GM19324 (cell line): Measurements from ENCODE around the gene SLC26A11.
"Not testable (repeated sequence)": the region's sequence is repeated elsewhere in the genome, so short reads cannot be mapped to it uniquely, and the experiment has no call there.

Experiments
- ATAC-seq: cut with Tn5 transposase; IDR thresholded peaks from one replicate; pipeline ENCODE4 v1.9.1; 2021; ENCODE audit warnings: mild to moderate bottlenecking, moderate library complexity; ENCODE audit not compliant: unreplicated experiment, low FRiP score

The SLC26A11 gene

GRCh38 chr17:80259457-80260068, 39.3 kb downstream of the SLC26A11 start:
- no peak for ATAC-seq

DNA sequence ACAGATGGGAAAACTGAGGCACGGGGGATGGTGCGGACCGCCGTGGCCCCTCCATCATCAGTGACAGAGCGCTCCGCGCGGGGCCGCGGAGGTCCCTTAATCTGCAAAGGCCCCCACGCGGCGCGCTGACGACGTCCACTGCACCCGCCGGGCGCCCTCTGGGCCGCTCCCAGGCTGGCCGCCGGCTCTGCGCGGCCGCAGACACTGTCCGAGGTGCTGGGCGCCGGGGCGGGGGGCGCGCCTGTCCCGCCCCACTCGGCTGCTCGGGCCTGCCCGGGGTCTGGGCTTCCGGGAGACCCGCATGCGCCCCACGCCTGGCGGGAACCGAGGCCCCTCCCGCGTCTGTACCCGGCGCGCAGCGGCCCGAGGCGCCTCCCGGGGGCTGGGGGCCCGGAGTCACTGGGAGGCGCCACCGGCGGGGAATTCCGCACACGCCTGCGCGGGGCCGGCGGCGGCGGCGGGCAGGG, 39.9 kb downstream of the SLC26A11 start:
- ATAC-seq: peak; percentile 41

DNA sequence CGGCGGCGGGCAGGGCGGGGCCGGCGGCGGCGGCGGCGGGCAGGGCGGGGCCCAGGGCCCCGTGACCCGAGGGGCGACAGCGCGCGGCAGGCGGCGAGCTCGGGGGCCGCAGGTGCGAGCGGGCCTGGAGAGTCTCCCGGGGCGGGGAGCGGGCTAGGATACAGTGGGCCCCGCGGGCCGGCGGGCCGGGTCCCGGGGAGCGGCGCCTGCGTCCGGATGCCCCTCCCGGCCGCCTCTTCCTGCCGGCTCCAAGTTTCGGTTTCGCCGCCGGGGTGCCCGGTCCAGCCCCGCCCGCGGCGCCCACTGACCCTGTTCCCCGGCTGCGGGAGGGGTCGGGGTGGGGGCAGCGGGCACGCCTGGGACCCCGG, 40.5 kb downstream of the SLC26A11 start, which contains the start of gene RNF213:
Gene RNF213, plus strand, starts transcription at position 62 of the 368 bp plus-strand sequence. CDS start 2,830 bp downstream, outside the sequence.
- ATAC-seq: peak; percentile 42

- ATAC-seq: no peak
These were observed 41.1 kb downstream of the SLC26A11 start for GRCh38 chr17:80261159-80261894.

DNA sequence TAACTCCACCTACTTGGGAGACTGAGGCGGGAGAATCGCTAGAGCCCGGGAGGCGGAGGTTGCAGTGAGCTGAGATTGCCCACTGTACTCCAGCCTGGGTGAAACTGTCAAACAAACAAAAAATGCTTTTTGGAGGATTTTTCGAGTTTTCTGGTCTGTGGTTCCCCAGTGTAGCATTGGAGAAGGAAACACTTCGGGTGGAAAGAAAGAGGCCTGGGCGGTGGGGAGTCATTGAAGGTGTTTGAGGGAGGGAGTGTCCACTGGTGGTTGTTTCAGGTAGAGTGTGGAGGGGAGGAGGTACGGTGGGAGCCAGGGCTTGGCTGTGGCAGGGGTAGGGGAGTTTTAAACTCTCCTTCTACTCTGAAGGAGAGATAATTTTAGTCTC, 41.7 kb downstream of the SLC26A11 start:
- ATAC-seq: no peak

DNA sequence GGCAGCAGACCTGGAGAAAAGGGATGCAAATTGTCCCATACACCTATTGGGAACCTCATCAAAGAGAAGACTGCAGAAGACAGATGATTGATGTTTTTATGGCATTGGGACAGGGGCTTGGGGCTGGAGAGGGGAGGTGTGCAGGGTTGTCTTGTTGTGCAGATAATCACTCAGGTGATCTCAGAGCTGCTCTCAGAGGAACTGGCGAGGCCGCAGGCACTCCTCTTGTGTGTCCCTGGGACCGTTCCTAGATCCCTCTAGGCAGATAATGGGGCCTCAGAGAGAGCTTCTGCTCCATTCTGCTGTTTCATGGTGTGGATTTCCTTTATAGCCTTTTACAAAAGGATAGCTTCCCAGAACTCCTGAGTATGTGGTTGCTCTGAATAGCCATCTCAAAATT, 42.1 kb downstream of the SLC26A11 start:
- ATAC-seq: no peak

- ATAC-seq: no peak
These were observed 42.6 kb downstream of the SLC26A11 start for GRCh38 chr17:80262775-80263244.

GRCh38 chr17:80263253-80264204, 43.3 kb downstream of the SLC26A11 start:
- ATAC-seq: no peak

GRCh38 chr17:80264205-80265075, 44.2 kb downstream of the SLC26A11 start:
- ATAC-seq: no peak

- no peak for ATAC-seq
These were observed 45.2 kb downstream of the SLC26A11 start for GRCh38 chr17:80265205-80266068.

- ATAC-seq: no peak
These were observed 47.2 kb downstream of the SLC26A11 start for GRCh38 chr17:80267391-80267790.

- ATAC-seq: no peak
These were observed 48.2 kb downstream of the SLC26A11 start for GRCh38 chr17:80268427-80268826.

DNA sequence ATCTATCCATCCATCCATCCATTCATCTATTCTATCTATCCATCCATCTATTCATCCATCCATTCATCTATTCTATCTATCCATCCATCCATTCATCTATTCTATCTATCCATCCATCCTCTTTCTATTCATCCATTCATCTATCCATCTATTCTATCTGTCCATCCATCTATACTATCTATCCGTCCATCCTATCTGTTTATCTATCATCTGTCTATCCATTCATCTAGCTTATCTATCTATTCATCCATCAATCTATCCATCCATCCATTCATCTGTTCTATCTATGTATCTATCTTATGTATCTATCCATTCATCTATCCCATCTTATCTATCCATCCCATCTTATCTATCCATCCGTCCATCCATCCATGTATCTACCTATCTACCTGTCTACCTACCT, 49.2 kb downstream of the SLC26A11 start:
- ATAC-seq: no peak

GRCh38 chr17:80270104-80270503, 49.9 kb downstream of the SLC26A11 start:
- ATAC-seq: no peak

DNA sequence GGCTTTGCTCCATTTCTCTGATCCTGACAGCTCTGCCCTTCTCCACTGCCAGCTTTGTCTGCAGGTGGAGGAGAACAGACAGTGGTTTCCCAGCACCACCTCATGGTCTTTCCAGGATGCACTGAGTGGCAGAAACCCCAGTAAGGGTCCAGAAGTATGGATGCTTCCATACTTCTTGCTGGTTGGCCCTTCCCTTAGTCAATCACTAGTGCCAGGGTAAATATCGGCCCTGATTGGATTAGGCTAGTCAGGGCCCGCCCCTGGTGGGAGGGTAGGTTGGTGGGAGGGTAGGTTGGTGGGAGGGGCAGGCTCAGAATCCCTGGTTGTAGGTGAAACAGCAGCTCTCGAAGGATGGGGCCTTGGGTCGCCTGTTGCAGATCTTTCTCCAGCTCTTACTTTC, 50.6 kb downstream of the SLC26A11 start:
- no peak for ATAC-seq

- ATAC-seq: no peak
These were observed 52.1 kb downstream of the SLC26A11 start for GRCh38 chr17:80272366-80272765.

DNA sequence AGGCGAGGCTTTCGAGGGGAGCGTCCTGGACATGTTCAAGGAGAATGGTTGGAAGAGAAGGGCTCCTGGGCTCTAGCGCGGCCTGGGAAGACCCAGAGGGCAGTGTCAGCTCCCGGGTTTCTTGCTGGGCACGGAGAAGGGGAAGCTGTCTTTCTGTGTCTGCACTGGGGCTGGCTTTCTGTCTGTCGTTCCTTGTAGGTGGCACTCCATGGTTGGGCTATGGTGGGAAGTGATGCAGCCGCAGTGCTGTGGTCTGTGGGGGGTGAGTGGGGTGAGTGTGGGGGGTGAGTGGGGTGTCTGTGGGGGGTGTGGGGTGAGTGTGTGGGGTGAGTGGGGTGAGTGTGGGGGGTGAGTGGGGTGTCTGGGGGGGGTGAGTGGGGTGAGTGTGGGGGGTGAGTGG, 54.1 kb downstream of the SLC26A11 start:
- ATAC-seq: no peak

DNA sequence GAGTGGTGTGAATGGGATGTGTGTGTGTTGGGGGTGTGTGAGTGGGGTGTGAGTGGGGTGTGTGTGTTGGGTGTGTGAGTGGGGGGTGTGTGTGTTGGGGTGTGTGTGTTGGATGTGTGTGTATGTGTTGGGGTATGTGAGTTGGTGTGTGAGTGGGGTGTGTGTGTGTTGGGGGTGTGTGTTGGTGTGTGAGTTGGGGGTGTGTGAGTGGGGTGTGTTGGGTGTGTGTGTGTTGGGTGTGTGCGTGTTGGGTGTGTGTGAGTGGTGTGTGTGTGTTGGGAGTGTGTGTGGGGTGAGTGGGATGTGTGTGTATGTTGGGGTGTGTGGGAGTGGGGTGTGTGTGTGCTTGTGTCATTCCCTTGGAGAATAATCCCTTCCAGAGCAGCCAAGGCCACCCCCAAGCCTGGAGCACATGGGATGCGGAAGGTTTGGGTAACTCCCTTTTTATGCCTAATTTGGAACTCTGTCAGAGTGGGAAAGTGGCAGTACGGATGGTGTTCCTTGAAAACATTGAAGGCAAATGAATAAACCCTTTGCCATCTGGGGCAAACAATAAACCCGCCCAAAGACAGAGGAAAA, 54.7 kb downstream of the SLC26A11 start:
- ATAC-seq: no peak

DNA sequence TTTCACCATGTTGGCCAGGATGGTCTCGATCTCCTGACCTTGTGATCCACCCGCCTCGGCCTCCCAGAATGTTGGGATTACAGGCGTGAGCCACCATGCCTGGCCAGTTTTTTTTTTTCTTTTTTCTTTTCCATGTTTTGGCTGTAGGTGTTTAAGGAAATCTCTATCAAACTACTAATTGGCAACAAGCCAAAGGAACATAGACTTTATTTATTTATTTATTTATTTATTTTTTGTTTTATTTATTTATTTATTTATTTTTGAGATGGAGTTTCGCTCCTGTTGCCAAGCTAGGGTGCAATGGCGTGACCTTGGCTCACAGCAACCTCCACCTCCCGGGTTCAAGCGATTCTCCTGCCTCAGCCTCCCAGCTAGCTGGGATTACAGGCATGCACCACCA, 55.6 kb downstream of the SLC26A11 start:
- not testable (repeated sequence) for ATAC-seq
